Activated T-helper 1 cell treated with anti-CD3 and anti-CD28 coated beads, Interleukin-12 subunit alpha, Interleukin-12 subunit beta, Interleukin-2, Interleukin-4 antibody, amounts not matched to agents 30 ng/mL and 10 ng/mL and 1 ng/mL, durations not matched to agents 14 hours and 24 hours and 36 hours (primary cell): ENCODE data around the gene CLDN14. TPM values are rescaled to one million over a fixed set of nuclear protein-coding genes. Genes with fewer than 3 reads are reported as not detected.

Experiments
- DNase-seq: peaks from one replicate; pipeline ENCODE4 v3.0.0; 2021; ENCODE audit warnings: low spot score
- H3K27ac Mint-ChIP-seq: one replicate; pipeline ENCODE4 v1.8.0; 2021; ENCODE audit warnings: mild to moderate bottlenecking, mixed read lengths
- H3K27me3 Mint-ChIP-seq: one replicate; pipeline ENCODE4 v1.8.0; 2022; ENCODE audit warnings: mild to moderate bottlenecking, moderate library complexity, mixed read lengths; ENCODE audit not compliant: insufficient read depth
- H3K36me3 Mint-ChIP-seq: one replicate; pipeline ENCODE4 v1.8.0; 2021; ENCODE audit warnings: low read depth, mixed read lengths
- H3K4me1 Mint-ChIP-seq: one replicate; pipeline ENCODE4 v1.8.0; 2021; ENCODE audit warnings: low read depth, mixed read lengths
- H3K4me3 Mint-ChIP-seq: one replicate; pipeline ENCODE4 v1.8.0; 2021; ENCODE audit warnings: mild to moderate bottlenecking, moderate library complexity, mixed read lengths
- H3K9me3 Mint-ChIP-seq: one replicate; pipeline ENCODE4 v1.8.0; 2021; ENCODE audit warnings: mixed read lengths
- intact Hi-C: fragments of 100-400 bp; cut with micrococcal nuclease; formaldehyde crosslinking; loops from one replicate; pipeline ENCODE4 v1.15.1; 2024
- total RNA-seq: library from RNA; stranded (reverse); gene quantifications from 2 replicates; pipeline ENCODE4 v1.2.3, GENCODE V29; 2022

The CLDN14 gene
- total RNA-seq: not detected in 2 replicates

DNA sequence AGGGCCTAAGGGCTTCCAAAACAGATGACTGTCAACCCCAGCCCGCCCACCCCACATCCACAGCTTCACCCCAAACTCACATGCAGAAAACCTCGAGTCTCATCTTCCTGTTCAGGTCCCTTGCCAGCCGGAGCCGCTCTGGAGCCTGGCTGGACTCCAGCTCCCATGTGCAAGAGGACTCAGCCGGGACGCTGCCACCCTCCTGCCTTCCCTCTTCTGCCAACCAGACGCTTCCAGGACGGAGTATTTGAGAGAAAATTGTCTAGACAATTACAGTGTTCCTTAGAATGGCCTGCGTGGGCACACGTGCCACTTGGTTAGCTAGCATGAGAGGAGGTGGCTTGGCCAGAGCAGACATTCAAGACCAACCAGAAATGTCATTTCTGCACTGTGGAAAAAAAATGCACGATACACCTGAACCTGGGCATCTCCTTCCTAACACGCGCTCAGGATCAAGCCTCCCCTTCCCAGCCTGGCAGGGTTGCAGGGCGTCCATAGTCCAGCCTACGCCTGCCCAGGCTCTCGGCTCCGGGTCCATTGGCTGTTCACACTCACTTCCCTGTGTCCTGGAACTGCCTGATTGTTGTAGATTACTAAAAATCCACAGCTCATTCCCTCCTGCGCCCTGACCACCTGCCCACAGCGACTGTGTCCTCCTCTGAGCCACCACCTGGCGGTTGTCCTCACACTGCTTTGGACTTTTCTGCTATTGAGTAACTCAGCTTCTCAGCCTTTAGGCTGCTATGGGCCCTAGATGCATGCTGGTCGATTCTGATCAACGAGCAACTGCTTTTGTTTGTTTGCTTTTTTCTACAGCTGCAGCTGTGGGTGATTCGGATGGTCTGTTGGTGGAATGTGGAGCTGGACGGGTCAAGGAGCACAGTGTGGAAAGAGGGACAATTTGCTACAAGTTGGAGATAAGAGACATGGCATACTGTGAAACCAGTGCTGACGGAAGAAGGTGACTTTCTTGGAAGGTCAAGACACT is at the start of gene CLDN14:
Gene CLDN14, minus strand, starts transcription at position 708 of the 988 bp plus-strand sequence. CDS start 18,427 bp downstream, outside the sequence.
- H3K36me3 Mint-ChIP-seq: no peaks in the 10 kb centered on the region
- intact Hi-C loops: no loop called here
- H3K9me3 Mint-ChIP-seq: no peaks in the 10 kb centered on the region
- DNase-seq: no peak
- H3K27ac Mint-ChIP-seq: no peak within 1 kb of the TSS
- no peaks in the 10 kb centered on the region for H3K4me1 Mint-ChIP-seq
- no peaks in the 10 kb centered on the region for H3K27me3 Mint-ChIP-seq
- H3K4me3 Mint-ChIP-seq: no peak within 1 kb of the TSS

- Mint-ChIP-seq H3K27ac (no peak overlapping the region), H3K9me3 (no peaks in the 10 kb centered on the region), H3K27me3 (no peaks in the 10 kb centered on the region), H3K4me1 (no peaks in the 10 kb centered on the region), H3K4me3 (no peak overlapping the region), H3K36me3 (no peaks in the 10 kb centered on the region)
- DNase-seq: no peak
- intact Hi-C loops: no loop called here
Measured at GRCh38 chr21:36528716-36529115, 48.8 kb upstream of the CLDN14 start.

DNA sequence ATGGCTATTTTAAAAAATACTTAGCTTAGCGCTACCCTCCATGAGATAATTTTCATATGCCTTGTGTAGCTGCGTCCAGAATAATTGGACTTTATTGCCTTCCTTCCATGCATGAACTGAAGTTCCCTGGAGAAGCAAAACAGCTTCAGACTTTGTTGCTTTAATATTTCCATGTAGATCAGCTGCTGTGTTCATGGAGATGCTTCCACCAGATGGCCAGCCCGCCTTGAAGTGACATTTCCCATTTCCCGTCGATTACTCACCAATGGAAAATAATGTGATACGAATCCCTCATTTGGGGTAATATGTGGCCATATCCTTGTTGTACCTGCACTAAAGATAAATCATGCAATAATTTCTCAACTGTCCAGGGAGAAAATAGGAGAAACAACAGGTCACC is 47.4 kb upstream of the CLDN14 start:
- DNase-seq: no peak
- Mint-ChIP-seq H3K27me3 (no peaks in the 10 kb centered on the region), H3K4me3 (no peak overlapping the region), H3K27ac (no peak overlapping the region), H3K4me1 (no peaks in the 10 kb centered on the region), H3K36me3 (no peaks in the 10 kb centered on the region), H3K9me3 (no peaks in the 10 kb centered on the region)
- intact Hi-C loops: no loop called here

DNA sequence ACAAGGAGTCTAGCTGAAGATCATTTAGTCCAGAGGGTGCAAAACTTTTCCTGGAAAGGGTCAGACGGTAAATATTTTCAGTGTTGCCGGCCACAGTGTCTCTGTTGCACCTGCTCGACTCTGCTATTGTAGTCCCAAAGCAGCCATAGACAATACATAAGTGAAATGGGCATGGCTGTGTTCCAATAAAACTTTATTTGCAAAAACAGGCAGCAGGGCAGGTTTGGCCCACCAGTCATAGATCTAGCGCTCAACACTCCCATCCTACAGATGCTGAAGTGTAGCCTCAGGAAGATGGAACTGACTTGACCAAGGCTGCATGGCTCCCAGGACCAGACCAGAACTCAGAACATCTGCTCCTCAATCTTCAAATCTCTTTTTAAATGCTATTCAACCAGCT is 46.2 kb upstream of the CLDN14 start:
- intact Hi-C loops: no loop called here
- DNase-seq: no peak
- Mint-ChIP-seq H3K4me1 (no peaks in the 10 kb centered on the region), H3K36me3 (no peaks in the 10 kb centered on the region), H3K9me3 (no peaks in the 10 kb centered on the region), H3K27me3 (no peaks in the 10 kb centered on the region), H3K27ac (no peak overlapping the region), H3K4me3 (no peak overlapping the region)

GRCh38 chr21:36524477-36524876 is 44.6 kb upstream of the CLDN14 start:
- no peak overlapping the region for H3K27ac Mint-ChIP-seq
- no peak overlapping the region for H3K4me3 Mint-ChIP-seq
- intact Hi-C loops: no loop called here
- no peaks in the 10 kb centered on the region for H3K9me3 Mint-ChIP-seq
- no peaks in the 10 kb centered on the region for H3K4me1 Mint-ChIP-seq
- H3K27me3 Mint-ChIP-seq: no peaks in the 10 kb centered on the region
- H3K36me3 Mint-ChIP-seq: no peaks in the 10 kb centered on the region
- no peak for DNase-seq

DNA sequence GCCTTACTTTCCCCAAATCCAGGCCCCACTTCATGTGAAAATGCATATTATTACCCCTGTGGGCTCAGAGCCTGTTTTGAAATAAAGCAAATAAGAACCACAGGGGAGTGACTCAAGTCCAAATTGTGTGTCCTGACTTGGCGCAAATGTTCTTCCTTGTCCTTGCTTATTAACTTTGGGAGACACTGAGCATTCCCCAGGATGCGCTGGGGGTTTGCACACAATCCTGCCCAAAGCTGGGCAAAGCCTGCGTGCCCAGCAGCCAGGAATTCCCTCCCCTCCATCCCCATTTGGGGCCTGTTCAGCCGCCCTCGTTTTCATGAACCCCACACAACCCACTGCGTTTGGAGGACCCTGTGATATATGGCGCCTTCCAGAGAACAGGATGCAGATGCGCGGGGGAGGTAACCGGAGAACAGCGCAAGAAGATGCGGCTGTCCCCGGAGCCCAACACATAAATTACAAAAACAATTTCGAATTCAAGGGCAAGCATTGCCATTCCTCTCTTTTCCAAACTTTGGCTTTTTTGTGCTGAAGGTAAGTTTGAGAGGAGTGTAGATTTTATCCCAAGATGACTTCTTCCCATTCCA is 42.4 kb upstream of the CLDN14 start:
- Mint-ChIP-seq H3K9me3 (no peaks in the 10 kb centered on the region), H3K4me3 (no peak overlapping the region)

GRCh38 chr21:36518883-36519492 is 39.1 kb upstream of the CLDN14 start:
- Mint-ChIP-seq H3K9me3 (no peaks in the 10 kb centered on the region), H3K27ac (no peak overlapping the region), H3K4me1 (no peaks in the 10 kb centered on the region), H3K27me3 (peaks cover 7% of the 10 kb centered on the region), H3K36me3 (no peaks in the 10 kb centered on the region), H3K4me3 (no peak overlapping the region)
- intact Hi-C loops: no loop called here
- no peak for DNase-seq

More for the DNA sequence above, 42.4 kb upstream of the CLDN14 start:
- DNase-seq: no peak
- no peaks in the 10 kb centered on the region for H3K4me1 Mint-ChIP-seq
- no peak overlapping the region for H3K27ac Mint-ChIP-seq
- no peaks in the 10 kb centered on the region for H3K36me3 Mint-ChIP-seq
- peaks cover 2% of the 10 kb centered on the region for H3K27me3 Mint-ChIP-seq
- intact Hi-C loops: no loop called here

DNA sequence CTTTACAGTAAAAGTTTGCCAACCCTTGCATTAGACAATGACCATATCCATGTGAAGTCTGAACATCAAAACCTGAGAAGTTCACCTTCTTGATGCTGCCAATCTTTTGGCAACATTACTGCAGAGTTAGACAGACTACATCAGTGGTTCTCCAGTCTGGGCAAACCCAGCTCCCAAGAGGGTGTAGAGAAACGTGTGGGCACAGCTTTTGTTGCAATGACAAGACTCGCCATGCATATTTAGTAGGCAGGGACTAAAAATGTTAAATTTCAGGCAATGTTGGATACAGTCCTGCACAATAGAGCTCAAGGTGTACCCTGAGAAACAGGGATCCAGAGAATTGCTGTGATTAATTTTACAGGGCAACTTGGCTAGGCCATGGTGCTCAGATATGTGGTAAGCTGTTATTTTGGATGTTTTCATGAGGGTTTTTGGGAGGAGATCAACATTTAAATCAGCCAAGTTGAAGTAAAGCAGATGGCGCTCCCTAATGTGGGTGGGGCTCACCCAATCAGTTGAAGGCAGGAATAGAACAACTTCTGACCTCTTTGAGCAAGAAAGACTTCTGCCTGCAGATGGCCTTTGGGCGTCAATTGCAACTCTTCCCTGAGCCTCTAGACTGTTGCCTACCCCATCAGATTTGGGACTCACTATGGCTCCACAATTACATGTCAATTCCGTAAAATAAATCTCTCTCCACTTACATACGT is 37.6 kb upstream of the CLDN14 start:
- H3K4me3 Mint-ChIP-seq: no peak overlapping the region

DNA sequence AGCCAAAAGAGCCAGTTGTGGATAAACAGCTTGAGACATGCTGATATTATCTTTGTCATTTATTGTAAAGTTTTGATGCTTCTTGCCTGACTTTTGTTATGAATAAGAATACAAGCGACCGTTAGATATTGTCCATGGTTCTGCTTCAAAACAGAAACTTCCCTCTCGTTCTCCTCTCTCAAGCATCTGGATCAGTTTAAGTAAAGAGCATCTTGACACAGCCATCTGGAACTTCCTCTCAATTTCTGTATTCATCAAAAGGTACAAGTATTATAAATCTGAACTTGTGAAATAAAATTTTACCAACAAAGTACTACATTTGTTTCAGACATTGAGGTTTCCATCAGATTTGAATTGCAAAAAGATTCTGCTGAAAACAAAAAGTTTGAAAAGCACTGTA is 36.4 kb upstream of the CLDN14 start:
- peaks cover 7% of the 10 kb centered on the region for H3K27me3 Mint-ChIP-seq
- DNase-seq: no peak
- no peaks in the 10 kb centered on the region for H3K36me3 Mint-ChIP-seq
- intact Hi-C loops: no loop called here
- no peaks in the 10 kb centered on the region for H3K9me3 Mint-ChIP-seq
- H3K4me1 Mint-ChIP-seq: no peaks in the 10 kb centered on the region
- H3K4me3 Mint-ChIP-seq: no peak overlapping the region
- no peak overlapping the region for H3K27ac Mint-ChIP-seq

More for the DNA sequence above, 37.6 kb upstream of the CLDN14 start:
- no peaks in the 10 kb centered on the region for H3K4me1 Mint-ChIP-seq
- no peak overlapping the region for H3K27ac Mint-ChIP-seq
- intact Hi-C loops: no loop called here
- no peaks in the 10 kb centered on the region for H3K9me3 Mint-ChIP-seq
- no peaks in the 10 kb centered on the region for H3K36me3 Mint-ChIP-seq
- peaks cover 7% of the 10 kb centered on the region for H3K27me3 Mint-ChIP-seq
- DNase-seq: no peak

GRCh38 chr21:36513430-36513829 is 33.5 kb upstream of the CLDN14 start:
- H3K4me1 Mint-ChIP-seq: no peaks in the 10 kb centered on the region
- H3K27me3 Mint-ChIP-seq: peaks cover 6% of the 10 kb centered on the region
- intact Hi-C loops: no loop called here
- H3K27ac Mint-ChIP-seq: no peak overlapping the region
- no peaks in the 10 kb centered on the region for H3K36me3 Mint-ChIP-seq
- no peaks in the 10 kb centered on the region for H3K9me3 Mint-ChIP-seq
- no peak for DNase-seq
- no peak overlapping the region for H3K4me3 Mint-ChIP-seq

GRCh38 chr21:36512971-36513370 is 33.0 kb upstream of the CLDN14 start:
- no peak for DNase-seq
- Mint-ChIP-seq H3K9me3 (no peaks in the 10 kb centered on the region), H3K4me3 (no peak overlapping the region), H3K36me3 (no peaks in the 10 kb centered on the region), H3K27me3 (peaks cover 6% of the 10 kb centered on the region), H3K27ac (no peak overlapping the region), H3K4me1 (no peaks in the 10 kb centered on the region)
- intact Hi-C loops: no loop called here

DNA sequence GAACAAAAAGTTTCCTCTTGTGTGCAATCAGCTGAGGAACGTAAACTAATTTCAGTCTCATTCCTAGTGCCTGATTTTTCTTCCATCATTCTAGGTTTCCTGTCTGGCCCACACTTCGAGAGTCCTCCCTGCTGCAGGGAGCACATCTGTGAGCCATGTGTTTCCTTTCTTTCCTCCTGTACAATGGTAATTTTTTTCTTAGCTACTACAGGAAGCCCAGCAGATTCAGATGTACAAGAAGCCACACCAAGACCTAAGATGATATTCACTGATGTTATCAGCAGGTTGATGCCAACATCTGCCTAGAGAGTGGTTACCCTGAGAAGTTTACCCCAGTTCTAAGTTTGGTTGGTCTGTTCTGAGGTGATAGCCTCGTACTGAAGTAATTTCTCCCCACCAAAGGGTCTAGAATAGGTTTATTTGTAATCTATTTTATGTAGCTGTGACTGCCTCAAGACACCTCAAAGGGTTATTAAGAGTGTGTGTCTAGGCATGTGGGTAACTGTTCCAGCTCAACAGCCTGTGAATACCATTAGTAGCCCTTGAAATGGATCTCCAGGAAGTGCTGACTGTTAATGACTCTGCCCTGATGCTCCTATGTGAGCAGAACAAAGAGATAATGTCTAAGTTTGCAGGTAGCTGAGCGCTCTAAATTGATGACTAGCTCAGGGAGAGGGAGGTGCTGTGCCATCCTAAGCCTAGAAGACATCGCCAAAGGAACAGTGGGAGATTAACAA is 31.7 kb upstream of the CLDN14 start:
- intact Hi-C loops: no loop called here
- no peak for DNase-seq
- no peak overlapping the region for H3K4me3 Mint-ChIP-seq
- no peaks in the 10 kb centered on the region for H3K36me3 Mint-ChIP-seq
- no peaks in the 10 kb centered on the region for H3K9me3 Mint-ChIP-seq
- peaks cover 6% of the 10 kb centered on the region for H3K27me3 Mint-ChIP-seq
- H3K4me1 Mint-ChIP-seq: no peaks in the 10 kb centered on the region
- H3K27ac Mint-ChIP-seq: no peak overlapping the region
